ENCODE data around the gene TIGD3.

- no peak for TF ChIP-seq CTCF (IDR thresholded peaks at IDR 0.05; ENCODE audit: low read length)
- TF ChIP-seq EZH2 (IDR thresholded peaks at IDR 0.05; ENCODE audit: borderline replicate concordance, low read length) = no peak
These were observed 39.0 kb downstream of the TIGD3 start for GRCh38 chr11:65393513-65394079.
